MM.1S (cell line): Measurements from ENCODE around the gene INPP5D.

Experiments used
- DNase-seq: peaks from one replicate; pipeline ENCODE4 v3.0.0-alpha.2; 2015
- H2AFZ ChIP-seq: fragments of 300-600 bp; sonication (generic); 2 replicates; pipeline ENCODE4 v1.6.0; 2016; ENCODE audit warnings: antibody characterized with exemption, low read length
- H3F3A ChIP-seq: fragments of 300-600 bp; sonication (generic); 2 replicates; pipeline ENCODE4 v1.6.1; 2016; ENCODE audit warnings: mild to moderate bottlenecking, antibody characterized with exemption, low read length, moderate library complexity, mixed read lengths; ENCODE audit not compliant: insufficient read depth
- H3K27ac ChIP-seq: fragments of 300-600 bp; sonication (generic); 2 replicates; pipeline ENCODE4 v1.5.1; 2016; ENCODE audit warnings: mild to moderate bottlenecking, low read length
- H3K27me3 ChIP-seq: fragments of 300-600 bp; sonication (generic); replicated peaks from 2 replicates; pipeline ENCODE4 v1.6.0; 2016; ENCODE audit warnings: low read length; ENCODE audit not compliant: insufficient read depth
- H3K36me3 ChIP-seq: fragments of 300-600 bp; sonication (generic); replicated peaks from 2 replicates; pipeline ENCODE4 v1.6.1; 2016; ENCODE audit warnings: mild to moderate bottlenecking, low read length, mixed read lengths; ENCODE audit not compliant: insufficient read depth
- H3K4me1 ChIP-seq: fragments of 300-600 bp; sonication (generic); 2 replicates; pipeline ENCODE4 v1.6.1; 2016; ENCODE audit warnings: low read length, mixed read lengths
- H3K4me2 ChIP-seq: fragments of 300-600 bp; sonication (generic); 2 replicates; pipeline ENCODE4 v1.6.0; 2016; ENCODE audit warnings: low read depth, low read length
- H3K4me3 ChIP-seq: fragments of 300-600 bp; sonication (generic); 2 replicates; pipeline ENCODE4 v1.5.1; 2016; ENCODE audit warnings: low read length, mixed read lengths
- H3K79me2 ChIP-seq: fragments of 300-600 bp; sonication (generic); 2 replicates; pipeline ENCODE4 v1.6.1; 2016; ENCODE audit warnings: mixed run types, low read length, mixed read lengths
- H3K9ac ChIP-seq: fragments of 300-600 bp; sonication (generic); 2 replicates; pipeline ENCODE4 v1.6.1; 2016; ENCODE audit warnings: low read length, mixed read lengths
- H3K9me2 ChIP-seq: fragments of 300-600 bp; sonication (generic); replicated peaks from 2 replicates; pipeline ENCODE4 v1.6.1; 2016; ENCODE audit warnings: mild to moderate bottlenecking, low read length, mixed read lengths; ENCODE audit not compliant: insufficient read depth
- H3K9me3 ChIP-seq: fragments of 300-600 bp; sonication (generic); replicated peaks from 2 replicates; pipeline ENCODE4 v1.6.1; 2016; ENCODE audit warnings: mild to moderate bottlenecking, low read length, mixed read lengths; ENCODE audit not compliant: insufficient read depth
- H4K20me1 ChIP-seq: fragments of 300-600 bp; sonication (generic); 2 replicates; pipeline ENCODE4 v1.6.1; 2016; ENCODE audit warnings: mild to moderate bottlenecking, low read length, moderate library complexity, mixed read lengths; ENCODE audit not compliant: insufficient read depth
- EZH2 ChIP-seq: fragments of 300-600 bp; sonication (generic); optimal IDR thresholded peaks from 2 replicates; pipeline ENCODE3; 2017; ENCODE audit warnings: low read depth, mild to moderate bottlenecking, antibody characterized with exemption, low read length, mixed read lengths
- EZH2phosphoT487 ChIP-seq: fragments of 300-600 bp; sonication (generic); IDR thresholded peaks from 2 replicates; pipeline ENCODE4 v1.6.1; 2018; ENCODE audit warnings: antibody characterized with exemption, low read length
- TF ChIP-seq, protein P1 (sequence below): fragments of 300-600 bp; sonication (generic); IDR thresholded peaks from 2 replicates; pipeline ENCODE4 v1.5.1; 2016; ENCODE audit warnings: antibody characterized with exemption, low read length, mixed read lengths

Gene INPP5D

GRCh38 chr2:233161730-233162129, 101.6 kb downstream of the INPP5D start:
- Histone ChIP-seq H3F3A (no peaks in the 10 kb centered on the region), H3K9ac (no peak overlapping the region), H3K27ac (no peak overlapping the region), H3K36me3 (no peaks in the 10 kb centered on the region), H3K79me2 (no peaks in the 10 kb centered on the region), H3K27me3 (no peaks in the 10 kb centered on the region), H3K4me2 (no peak overlapping the region), H3K4me3 (no peak overlapping the region), H3K4me1 (no peaks in the 10 kb centered on the region), H2AFZ (no peak overlapping the region), H3K9me2 (no peaks in the 10 kb centered on the region), H4K20me1 (no peaks in the 10 kb centered on the region), H3K9me3 (no peaks in the 10 kb centered on the region)
- DNase-seq = no peak
- TF ChIP-seq EZH2 (no peak), EZH2phosphoT487 (no peak)
- TF ChIP-seq, protein P1, sequence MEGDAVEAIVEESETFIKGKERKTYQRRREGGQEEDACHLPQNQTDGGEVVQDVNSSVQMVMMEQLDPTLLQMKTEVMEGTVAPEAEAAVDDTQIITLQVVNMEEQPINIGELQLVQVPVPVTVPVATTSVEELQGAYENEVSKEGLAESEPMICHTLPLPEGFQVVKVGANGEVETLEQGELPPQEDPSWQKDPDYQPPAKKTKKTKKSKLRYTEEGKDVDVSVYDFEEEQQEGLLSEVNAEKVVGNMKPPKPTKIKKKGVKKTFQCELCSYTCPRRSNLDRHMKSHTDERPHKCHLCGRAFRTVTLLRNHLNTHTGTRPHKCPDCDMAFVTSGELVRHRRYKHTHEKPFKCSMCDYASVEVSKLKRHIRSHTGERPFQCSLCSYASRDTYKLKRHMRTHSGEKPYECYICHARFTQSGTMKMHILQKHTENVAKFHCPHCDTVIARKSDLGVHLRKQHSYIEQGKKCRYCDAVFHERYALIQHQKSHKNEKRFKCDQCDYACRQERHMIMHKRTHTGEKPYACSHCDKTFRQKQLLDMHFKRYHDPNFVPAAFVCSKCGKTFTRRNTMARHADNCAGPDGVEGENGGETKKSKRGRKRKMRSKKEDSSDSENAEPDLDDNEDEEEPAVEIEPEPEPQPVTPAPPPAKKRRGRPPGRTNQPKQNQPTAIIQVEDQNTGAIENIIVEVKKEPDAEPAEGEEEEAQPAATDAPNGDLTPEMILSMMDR = no peak

DNA sequence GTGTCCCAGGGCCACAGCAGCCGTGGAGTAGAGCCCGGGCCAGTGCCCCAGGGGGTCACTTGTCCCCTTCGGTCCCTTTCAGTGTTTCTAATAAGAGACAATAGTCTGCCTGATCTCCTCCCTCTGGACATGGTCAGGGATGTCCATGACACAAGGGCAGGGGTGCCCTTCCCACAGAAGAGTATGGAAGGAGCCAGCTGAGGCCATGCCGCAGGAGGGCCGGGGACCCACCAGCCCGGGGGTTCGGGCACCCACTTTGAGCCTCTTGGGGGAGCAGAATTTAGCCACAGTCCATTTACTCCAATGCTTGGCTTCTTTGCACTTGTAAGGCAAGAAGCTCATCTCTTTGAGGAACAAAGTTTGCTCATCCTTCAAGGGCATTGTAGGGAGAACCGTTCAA, 102.6 kb downstream of the INPP5D start:
- Histone ChIP-seq H3K4me1 (no peaks in the 10 kb centered on the region), H4K20me1 (no peaks in the 10 kb centered on the region), H3K36me3 (no peaks in the 10 kb centered on the region), H3F3A (no peaks in the 10 kb centered on the region), H3K27ac (no peak overlapping the region), H3K9me2 (no peaks in the 10 kb centered on the region), H3K9me3 (no peaks in the 10 kb centered on the region), H3K9ac (no peak overlapping the region), H3K4me2 (no peak overlapping the region), H2AFZ (no peak overlapping the region), H3K79me2 (no peaks in the 10 kb centered on the region), H3K4me3 (no peak overlapping the region), H3K27me3 (no peaks in the 10 kb centered on the region)
- TF ChIP-seq EZH2phosphoT487 (no peak), EZH2 (no peak)
- TF ChIP-seq, protein P1 = no peak
- DNase-seq = no peak

DNA sequence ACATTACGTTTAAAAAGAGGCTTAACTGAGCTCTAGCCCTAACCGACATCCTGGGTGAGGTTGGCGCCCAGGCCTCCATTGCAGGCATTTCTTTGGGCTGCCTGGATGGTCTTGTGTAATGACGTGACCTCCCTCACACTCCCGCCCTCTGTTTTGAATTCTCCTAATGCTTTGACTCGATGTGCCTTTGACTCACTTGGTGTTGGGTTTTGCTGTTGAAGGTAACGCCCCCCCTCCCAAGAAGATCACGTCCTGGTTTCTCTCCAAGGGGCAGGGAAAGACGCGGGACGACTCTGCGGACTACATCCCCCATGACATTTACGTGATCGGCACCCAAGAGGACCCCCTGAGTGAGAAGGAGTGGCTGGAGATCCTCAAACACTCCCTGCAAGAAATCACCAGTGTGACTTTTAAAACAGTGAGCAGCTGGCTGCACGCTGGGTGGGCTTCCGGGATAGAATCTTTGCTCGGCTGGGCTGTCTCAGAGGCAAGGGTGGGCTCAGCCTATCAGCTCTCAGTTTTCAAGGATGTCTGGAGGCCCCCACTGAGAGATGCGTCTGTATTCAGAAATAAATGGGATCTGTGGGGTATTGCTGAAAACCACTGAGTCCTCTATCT, 103.5 kb downstream of the INPP5D start:
- Histone ChIP-seq H3K4me3 (no peak overlapping the region), H3K79me2 (no peaks in the 10 kb centered on the region), H3F3A (no peaks in the 10 kb centered on the region), H2AFZ (no peak overlapping the region), H3K4me2 (no peak overlapping the region), H3K4me1 (no peaks in the 10 kb centered on the region), H3K36me3 (no peaks in the 10 kb centered on the region), H3K9me3 (no peaks in the 10 kb centered on the region), H3K9me2 (no peaks in the 10 kb centered on the region), H3K27ac (no peak overlapping the region), H4K20me1 (no peaks in the 10 kb centered on the region), H3K27me3 (no peaks in the 10 kb centered on the region), H3K9ac (no peak overlapping the region)
- DNase-seq = no peak
- TF ChIP-seq, protein P1 = no peak
- TF ChIP-seq EZH2 (no peak), EZH2phosphoT487 (no peak)
